GM12872 (cell line): ENCODE data around the gene NFKBIB.

ENCODE experiments used
- TF ChIP-seq, protein P1 (sequence below): IDR thresholded peaks from 3 replicates; pipeline ENCODE4 v1.5.1; 2011; ENCODE audit warnings: low read depth, mild to moderate bottlenecking, low read length, moderate library complexity; ENCODE audit not compliant: insufficient read depth

NFKBIB gene

DNA sequence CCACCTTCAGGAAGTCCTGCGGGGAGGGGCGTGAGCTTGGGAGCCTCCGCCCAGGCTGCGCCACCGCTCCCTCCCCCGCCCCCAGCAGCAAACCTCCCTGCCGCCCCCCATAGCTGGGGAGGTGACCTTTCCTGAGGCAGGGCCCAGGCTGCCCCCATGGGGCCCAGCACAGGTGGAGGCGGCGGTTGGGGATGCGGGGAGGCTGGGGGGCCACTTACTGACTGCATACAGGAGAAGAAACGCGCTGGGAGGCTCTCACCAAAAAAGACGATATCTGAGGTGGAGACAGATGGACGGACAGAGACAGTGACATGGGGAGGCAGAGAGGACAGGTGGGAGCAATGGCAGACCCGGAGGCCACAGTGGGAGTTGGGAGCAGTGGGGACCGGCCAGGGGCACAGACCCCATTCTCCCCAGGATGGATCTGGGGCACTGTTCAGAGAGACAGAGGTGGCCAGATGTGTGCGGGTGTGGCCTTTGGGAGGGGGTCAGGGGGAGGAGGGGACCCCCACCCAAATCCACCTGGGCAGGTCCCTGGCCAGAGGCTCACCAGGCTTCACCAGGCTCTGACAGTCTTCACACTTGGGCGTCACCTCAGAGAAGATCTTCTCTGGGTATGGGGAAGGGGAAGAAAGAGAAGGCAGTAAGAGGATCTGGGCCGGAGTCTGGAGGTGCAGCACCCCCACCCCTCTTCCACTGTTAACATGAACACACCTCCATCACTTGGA is 18.7 kb upstream of the NFKBIB start:
- TF ChIP-seq, protein P1, sequence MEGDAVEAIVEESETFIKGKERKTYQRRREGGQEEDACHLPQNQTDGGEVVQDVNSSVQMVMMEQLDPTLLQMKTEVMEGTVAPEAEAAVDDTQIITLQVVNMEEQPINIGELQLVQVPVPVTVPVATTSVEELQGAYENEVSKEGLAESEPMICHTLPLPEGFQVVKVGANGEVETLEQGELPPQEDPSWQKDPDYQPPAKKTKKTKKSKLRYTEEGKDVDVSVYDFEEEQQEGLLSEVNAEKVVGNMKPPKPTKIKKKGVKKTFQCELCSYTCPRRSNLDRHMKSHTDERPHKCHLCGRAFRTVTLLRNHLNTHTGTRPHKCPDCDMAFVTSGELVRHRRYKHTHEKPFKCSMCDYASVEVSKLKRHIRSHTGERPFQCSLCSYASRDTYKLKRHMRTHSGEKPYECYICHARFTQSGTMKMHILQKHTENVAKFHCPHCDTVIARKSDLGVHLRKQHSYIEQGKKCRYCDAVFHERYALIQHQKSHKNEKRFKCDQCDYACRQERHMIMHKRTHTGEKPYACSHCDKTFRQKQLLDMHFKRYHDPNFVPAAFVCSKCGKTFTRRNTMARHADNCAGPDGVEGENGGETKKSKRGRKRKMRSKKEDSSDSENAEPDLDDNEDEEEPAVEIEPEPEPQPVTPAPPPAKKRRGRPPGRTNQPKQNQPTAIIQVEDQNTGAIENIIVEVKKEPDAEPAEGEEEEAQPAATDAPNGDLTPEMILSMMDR: no peak

- TF ChIP-seq, protein P1: no peak
These were observed 16.5 kb upstream of the NFKBIB start for GRCh38 chr19:38883286-38883685.

GRCh38 chr19:38888876-38889275 is 10.9 kb upstream of the NFKBIB start:
- TF ChIP-seq, protein P1: no peak

DNA sequence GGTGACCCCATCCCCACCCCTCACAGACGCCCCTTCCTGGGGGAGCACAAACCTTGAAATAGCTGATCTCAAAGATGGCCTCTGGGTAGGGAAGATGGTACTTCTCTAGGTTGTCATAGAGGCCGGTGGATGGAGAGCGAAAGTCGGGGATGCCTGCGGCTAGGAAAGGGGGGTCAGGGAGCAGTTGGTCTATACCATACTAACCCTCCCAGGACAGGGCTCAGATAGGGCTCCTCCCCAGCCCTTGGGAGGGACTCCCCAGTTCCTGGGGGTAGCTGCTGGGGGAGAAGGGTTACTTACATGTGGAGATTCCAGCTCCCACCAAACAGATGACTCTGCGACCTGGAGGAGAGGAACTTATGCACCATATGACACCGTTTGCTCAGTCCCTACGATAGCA is 10.0 kb upstream of the NFKBIB start:
- TF ChIP-seq, protein P1: no peak

DNA sequence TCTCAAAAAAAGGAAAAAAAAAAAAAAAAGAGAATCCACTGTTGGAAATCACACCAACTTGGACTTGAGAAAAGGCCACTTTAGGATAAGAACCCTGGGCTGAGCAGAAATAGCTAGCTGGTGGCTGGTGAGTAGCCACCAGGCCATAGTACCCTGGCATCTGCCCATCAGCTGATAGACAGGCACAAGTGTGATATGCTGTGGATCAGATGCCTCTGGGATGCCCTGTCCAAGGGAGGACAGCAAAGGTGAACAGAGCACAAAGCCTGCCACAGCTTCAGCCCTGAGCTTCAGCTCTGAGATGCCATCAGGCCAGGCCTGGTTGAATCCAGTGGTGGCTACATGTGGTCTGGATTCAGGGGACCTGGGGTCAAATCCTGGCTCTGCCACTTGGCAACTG is 9.1 kb upstream of the NFKBIB start:
- TF ChIP-seq, protein P1: no peak

- TF ChIP-seq, protein P1: no peak
These were observed 8.0 kb upstream of the NFKBIB start for GRCh38 chr19:38891771-38892170.

DNA sequence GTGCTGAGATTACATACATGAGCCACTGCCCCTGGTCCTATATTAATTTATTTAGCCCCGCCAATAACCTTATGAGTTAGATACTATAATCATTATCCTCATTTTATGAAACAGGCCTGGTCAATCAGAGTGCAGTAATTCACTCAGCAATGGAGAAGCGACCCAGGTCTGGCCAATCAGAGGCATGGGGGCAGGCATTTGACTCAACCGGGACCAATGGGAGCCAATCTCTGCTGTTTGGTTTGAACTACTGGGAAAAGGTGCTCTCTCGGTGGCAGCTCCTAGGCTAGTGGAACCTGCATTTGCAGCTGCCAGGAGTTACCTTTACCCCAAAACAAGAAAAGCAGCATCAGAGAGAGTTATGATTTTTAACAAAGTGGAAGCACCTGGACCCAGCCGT is 6.9 kb upstream of the NFKBIB start:
- TF ChIP-seq, protein P1: no peak
